Cerebellar nuclear complex (tissue), 1 donor: ENCODE measurements around the gene B4GALT3.

Source experiments
- DNase-seq, 2 experiments: peaks; one replicate each; lab custom pipeline; 2025; lab: John Stamatoyannopoulos, UW

Gene B4GALT3

GRCh38 chr1:161128591-161129420, 48.5 kb downstream of the B4GALT3 start:
- DNase-seq, result no peak

DNA sequence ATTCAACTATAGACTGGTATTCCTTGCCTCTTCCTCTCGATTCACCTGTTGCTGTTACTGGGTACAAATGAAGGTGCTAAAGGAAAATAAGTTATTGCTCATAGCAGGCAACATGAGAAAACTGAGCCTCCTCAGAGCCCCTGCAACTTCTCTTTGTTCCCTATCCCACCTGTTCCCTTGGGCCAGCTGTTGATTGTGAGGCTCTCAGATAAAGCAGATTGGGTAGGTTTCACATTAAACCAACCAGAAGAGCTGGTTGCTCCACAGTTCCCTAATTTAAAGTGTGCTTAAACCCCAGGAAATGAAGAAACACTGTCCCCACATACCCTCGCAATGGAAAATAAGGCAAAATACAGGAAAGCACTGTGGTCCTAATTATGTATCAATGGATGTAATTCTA, 49.7 kb downstream of the B4GALT3 start:
- no peak for DNase-seq

- no peak for DNase-seq
These were observed 54.3 kb downstream of the B4GALT3 start for GRCh38 chr1:161122967-161123366.

DNA sequence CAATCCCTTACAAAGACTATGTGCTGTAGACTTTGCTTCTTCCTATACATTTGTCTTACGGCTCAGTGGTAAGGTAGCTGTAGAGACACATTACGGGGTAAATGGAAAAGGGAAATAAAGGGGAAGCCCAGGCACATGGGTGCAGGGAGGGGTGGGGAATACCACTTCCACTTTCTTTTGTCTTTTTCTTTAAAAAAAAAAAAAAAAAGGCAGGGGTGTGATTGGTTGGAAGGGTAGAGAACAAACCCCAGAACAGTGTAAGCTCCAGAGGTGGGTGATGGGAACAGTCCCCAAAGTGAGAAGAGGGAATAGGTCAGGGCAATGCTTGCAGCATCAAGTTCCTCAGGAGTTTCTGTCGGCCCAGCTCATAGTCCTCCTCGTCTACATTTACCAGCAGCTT, 55.5 kb downstream of the B4GALT3 start:
- DNase-seq, result no peak
